ENCODE data around the gene TRIM62.

The TRIM62 gene

DNA sequence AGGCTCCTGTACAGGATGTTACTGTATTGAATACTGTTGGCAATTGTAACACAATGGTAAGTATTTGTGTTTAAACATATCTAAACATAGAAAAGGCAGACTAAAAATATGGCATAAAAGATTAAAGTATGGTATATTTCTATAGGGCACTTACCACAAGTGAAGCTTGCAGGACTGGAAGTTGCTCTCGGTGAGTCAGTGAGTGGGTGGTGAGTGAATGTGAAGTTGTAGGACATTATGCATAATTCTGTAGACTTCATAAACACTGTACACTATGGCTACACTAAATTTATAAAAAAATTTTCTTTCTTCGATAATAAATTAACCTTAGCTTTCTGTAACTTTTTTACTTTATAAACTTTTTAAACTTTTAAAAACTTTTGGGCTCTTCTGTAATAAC, 13.7 kb upstream of the TRIM62 start:
- no peak overlapping the region for H3K4me2 ChIP-seq (ENCODE audit: low read length)
- H3K9me3 ChIP-seq (replicated peaks; ENCODE audit: low read length), result no peaks in the 10 kb centered on the region
- no peak overlapping the region for H3K4me3 ChIP-seq (ENCODE audit: low read length)
- no peak overlapping the region for H3K9ac ChIP-seq (ENCODE audit: low read depth, low read length)
- H3K27me3 ChIP-seq (ENCODE audit: control insufficient read depth, insufficient read depth, low read length), result peaks cover 39% of the 10 kb centered on the region
- no peaks in the 10 kb centered on the region for H3K36me3 ChIP-seq (ENCODE audit: insufficient read depth, low read length)
- no peaks in the 10 kb centered on the region for H3K4me1 ChIP-seq (ENCODE audit: control insufficient read depth, insufficient read depth, low read length)

DNA sequence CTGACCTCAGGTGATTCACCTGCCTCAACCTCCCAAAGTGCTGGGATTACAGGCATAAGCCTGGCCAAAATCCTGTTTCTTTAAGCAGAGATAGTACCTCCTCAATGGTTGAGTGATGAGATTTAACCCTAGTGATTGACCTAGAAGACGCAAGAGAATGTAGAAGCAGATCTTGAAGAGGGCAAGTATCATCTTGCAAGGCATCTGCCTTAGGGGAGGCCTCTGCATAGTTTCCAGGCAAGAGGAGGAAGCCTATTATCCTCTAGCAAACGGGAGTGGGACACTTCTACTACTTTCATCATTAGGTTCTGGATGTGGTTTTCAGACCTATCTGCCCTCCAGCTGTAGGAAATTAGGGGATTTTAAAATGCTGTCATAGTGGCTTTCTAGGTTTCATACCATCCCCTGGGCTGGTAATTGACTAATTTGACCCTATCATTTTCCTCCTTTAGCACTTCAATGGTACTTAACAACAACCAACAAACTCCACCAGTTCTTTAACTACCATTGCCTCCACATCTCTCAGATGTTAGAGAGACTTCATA, 10.0 kb upstream of the TRIM62 start:
- Histone ChIP-seq H3K36me3 (ENCODE audit: insufficient read depth, low read length) (no peaks in the 10 kb centered on the region), H3K9ac (ENCODE audit: low read depth, low read length) (no peak overlapping the region), H3K4me3 (ENCODE audit: low read length) (no peak overlapping the region), H3K27me3 (ENCODE audit: control insufficient read depth, insufficient read depth, low read length) (peaks cover 38% of the 10 kb centered on the region), H3K4me1 (ENCODE audit: control insufficient read depth, insufficient read depth, low read length) (no peaks in the 10 kb centered on the region), H3K4me2 (ENCODE audit: low read length) (no peak overlapping the region), H3K9me3 (replicated peaks; ENCODE audit: low read length) (no peaks in the 10 kb centered on the region)

DNA sequence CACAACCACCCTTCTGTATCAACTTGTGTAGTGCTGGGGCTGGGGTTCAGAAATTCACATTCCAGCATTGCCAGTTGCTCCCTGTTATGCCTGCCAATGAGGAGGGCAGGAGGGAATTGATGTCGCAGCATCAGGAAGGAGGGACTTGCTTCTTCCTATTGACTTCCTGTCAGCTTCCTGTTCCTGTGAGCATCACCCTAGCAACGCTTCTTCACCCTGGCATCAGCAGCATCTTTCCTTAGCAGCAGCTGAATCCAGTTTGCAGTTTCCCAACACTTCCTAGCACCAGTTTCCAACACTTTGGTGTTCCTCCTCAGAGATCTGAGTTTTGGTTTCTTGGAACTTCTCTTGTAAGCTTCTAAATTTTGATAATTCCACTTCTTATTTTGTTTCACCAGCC, 8.9 kb upstream of the TRIM62 start:
- Histone ChIP-seq H3K9ac (ENCODE audit: low read depth, low read length) (no peak overlapping the region), H3K4me2 (ENCODE audit: low read length) (no peak overlapping the region), H3K36me3 (ENCODE audit: insufficient read depth, low read length) (no peaks in the 10 kb centered on the region), H3K9me3 (replicated peaks; ENCODE audit: low read length) (no peaks in the 10 kb centered on the region), H3K27me3 (ENCODE audit: control insufficient read depth, insufficient read depth, low read length) (peaks cover 42% of the 10 kb centered on the region), H3K4me3 (ENCODE audit: low read length) (no peak overlapping the region), H3K4me1 (ENCODE audit: control insufficient read depth, insufficient read depth, low read length) (no peaks in the 10 kb centered on the region)

DNA sequence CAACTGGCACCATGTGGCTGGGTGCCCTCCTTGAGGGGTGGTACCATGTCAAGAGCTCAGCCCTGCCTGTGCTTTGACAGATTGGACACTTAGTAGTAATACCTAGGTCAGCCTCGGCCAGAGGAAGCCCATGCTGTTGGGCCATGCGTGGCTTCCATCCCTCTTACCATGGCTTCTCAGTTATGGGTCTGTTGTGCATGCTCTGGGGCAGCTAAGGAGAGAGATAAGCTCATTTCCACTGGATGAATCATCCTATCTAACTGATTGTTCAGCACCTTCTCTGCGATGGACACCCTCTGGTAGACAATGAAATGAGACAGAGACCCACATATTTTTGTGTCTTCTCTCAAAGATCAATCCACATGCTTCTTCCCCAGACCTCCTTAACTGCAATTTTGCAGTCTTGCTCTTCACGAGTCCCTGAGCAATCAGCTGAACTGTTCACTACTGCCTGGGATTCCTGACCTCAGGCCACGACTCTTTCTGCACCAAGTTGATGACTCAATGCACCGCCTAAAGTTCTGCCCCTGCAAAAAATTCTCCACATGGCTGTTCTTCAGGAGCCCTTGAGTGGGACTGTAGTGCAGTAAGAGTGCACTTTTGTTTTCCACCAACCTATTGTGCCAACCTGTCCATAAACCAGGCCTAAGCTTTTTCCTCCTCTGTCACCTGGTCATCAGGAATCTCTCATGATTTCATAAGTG, 6.9 kb upstream of the TRIM62 start:
- no peak overlapping the region for H3K4me2 ChIP-seq (ENCODE audit: low read length)
- peaks cover 46% of the 10 kb centered on the region for H3K27me3 ChIP-seq (ENCODE audit: control insufficient read depth, insufficient read depth, low read length)
- no peak overlapping the region for H3K4me3 ChIP-seq (ENCODE audit: low read length)
- H3K9me3 ChIP-seq (replicated peaks; ENCODE audit: low read length), result no peaks in the 10 kb centered on the region
- no peaks in the 10 kb centered on the region for H3K36me3 ChIP-seq (ENCODE audit: insufficient read depth, low read length)
- no peaks in the 10 kb centered on the region for H3K4me1 ChIP-seq (ENCODE audit: control insufficient read depth, insufficient read depth, low read length)
- H3K9ac ChIP-seq (ENCODE audit: low read depth, low read length), result no peak overlapping the region

DNA sequence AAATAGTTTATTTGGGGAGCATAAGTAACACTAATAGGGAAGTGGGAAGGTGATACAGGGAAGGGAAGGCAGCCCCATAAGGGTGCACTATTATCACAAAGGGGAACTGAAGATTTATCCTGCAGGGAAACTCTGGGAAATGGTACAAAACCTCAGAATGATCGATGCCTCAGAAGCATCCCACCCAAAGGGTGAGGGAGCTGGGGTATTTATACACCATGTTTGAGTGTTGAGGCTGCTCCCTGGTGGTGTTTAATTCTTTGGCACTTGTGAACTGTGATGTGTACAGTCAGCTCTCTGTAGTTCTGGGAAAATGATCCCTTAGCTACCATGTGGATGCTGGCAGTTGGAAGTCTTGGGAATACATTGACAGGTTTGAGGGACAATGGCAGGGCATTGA, 5.1 kb upstream of the TRIM62 start:
- H3K36me3 ChIP-seq (ENCODE audit: insufficient read depth, low read length), result no peaks in the 10 kb centered on the region
- peaks cover 42% of the 10 kb centered on the region for H3K27me3 ChIP-seq (ENCODE audit: control insufficient read depth, insufficient read depth, low read length)
- H3K9me3 ChIP-seq (replicated peaks; ENCODE audit: low read length), result no peaks in the 10 kb centered on the region
- H3K4me2 ChIP-seq (ENCODE audit: low read length), result no peak overlapping the region
- H3K4me3 ChIP-seq (ENCODE audit: low read length), result no peak overlapping the region
- H3K4me1 ChIP-seq (ENCODE audit: control insufficient read depth, insufficient read depth, low read length), result peaks cover 7% of the 10 kb centered on the region
- no peak overlapping the region for H3K9ac ChIP-seq (ENCODE audit: low read depth, low read length)

DNA sequence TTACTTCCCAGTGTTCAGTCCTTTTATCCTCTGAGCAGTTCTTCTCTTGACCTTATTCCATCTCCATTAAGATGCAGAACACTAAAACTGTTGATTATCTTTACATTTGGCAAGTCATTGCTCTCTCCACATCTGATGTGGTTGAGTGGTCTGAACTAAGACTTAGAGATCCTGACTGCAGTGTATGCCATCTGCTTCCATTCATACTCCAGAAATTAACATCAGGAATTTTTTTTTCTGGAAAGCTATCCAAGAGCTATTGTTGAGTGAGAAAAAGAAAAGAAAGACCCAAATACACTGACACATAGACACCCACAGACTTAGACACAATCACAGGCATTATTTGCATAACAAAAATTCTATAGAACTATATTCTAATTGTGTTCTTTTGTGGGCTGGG, 3.7 kb upstream of the TRIM62 start:
- H3K4me2 ChIP-seq (ENCODE audit: low read length), result no peak overlapping the region
- H3K9ac ChIP-seq (ENCODE audit: low read depth, low read length), result no peak overlapping the region
- H3K36me3 ChIP-seq (ENCODE audit: insufficient read depth, low read length), result no peaks in the 10 kb centered on the region
- H3K4me1 ChIP-seq (ENCODE audit: control insufficient read depth, insufficient read depth, low read length), result peaks cover 11% of the 10 kb centered on the region
- no peak overlapping the region for H3K4me3 ChIP-seq (ENCODE audit: low read length)
- H3K9me3 ChIP-seq (replicated peaks; ENCODE audit: low read length), result no peaks in the 10 kb centered on the region
- H3K27me3 ChIP-seq (ENCODE audit: control insufficient read depth, insufficient read depth, low read length), result peaks cover 36% of the 10 kb centered on the region

DNA sequence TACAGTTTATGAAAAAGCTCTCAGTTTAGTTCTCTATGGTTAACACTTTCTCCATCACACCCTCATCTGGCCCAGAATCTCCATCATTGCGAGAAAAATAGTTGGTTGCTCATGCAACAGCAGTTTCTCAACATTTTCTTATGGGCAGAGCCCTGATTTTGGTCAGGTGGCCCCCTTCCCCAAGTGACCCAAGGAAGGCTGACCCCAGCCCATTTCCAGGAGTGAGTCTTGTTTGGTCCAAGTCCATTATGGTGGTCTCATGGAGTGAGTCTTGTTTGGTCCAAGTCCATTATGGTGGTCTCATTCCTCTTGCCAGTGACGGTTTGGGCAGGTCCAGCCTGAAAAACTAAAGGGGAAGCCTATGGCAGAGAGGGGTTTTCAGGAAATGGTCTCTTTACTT, 1.5 kb upstream of the TRIM62 start:
- H3K4me1 ChIP-seq (ENCODE audit: control insufficient read depth, insufficient read depth, low read length), result peaks cover 17% of the 10 kb centered on the region
- no peaks in the 10 kb centered on the region for H3K36me3 ChIP-seq (ENCODE audit: insufficient read depth, low read length)
- H3K4me2 ChIP-seq (ENCODE audit: low read length), result no peak overlapping the region
- no peaks in the 10 kb centered on the region for H3K9me3 ChIP-seq (replicated peaks; ENCODE audit: low read length)
- H3K9ac ChIP-seq (ENCODE audit: low read depth, low read length), result no peak overlapping the region
- peaks cover 34% of the 10 kb centered on the region for H3K27me3 ChIP-seq (ENCODE audit: control insufficient read depth, insufficient read depth, low read length)
- H3K4me3 ChIP-seq (ENCODE audit: low read length), result no peak overlapping the region

DNA sequence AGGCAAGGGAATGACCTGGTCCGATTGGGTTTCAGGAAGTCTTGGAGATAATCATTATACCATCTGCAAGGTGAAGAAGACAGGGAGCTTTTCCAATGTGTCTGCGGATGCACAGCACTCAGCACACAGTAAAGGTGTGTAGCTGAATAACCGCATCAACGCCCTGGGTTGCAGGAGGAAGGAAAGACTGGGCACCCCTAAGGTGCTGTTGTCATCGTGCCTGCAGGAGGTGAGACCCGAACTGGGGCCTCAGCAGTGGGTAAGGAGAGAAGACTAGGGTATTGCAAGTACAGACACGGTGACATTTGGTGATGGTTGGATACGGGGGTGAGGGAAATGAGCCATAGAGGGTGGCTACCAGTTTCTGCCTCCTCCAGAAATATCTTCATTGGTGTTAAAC, 1.1 kb upstream of the TRIM62 start:
- Histone ChIP-seq H3K27me3 (ENCODE audit: control insufficient read depth, insufficient read depth, low read length) (peaks cover 31% of the 10 kb centered on the region), H3K9me3 (replicated peaks; ENCODE audit: low read length) (no peaks in the 10 kb centered on the region), H3K4me1 (ENCODE audit: control insufficient read depth, insufficient read depth, low read length) (peaks cover 17% of the 10 kb centered on the region), H3K4me2 (ENCODE audit: low read length) (no peak overlapping the region), H3K4me3 (ENCODE audit: low read length) (no peak overlapping the region), H3K9ac (ENCODE audit: low read depth, low read length) (no peak overlapping the region), H3K36me3 (ENCODE audit: insufficient read depth, low read length) (no peaks in the 10 kb centered on the region)

DNA sequence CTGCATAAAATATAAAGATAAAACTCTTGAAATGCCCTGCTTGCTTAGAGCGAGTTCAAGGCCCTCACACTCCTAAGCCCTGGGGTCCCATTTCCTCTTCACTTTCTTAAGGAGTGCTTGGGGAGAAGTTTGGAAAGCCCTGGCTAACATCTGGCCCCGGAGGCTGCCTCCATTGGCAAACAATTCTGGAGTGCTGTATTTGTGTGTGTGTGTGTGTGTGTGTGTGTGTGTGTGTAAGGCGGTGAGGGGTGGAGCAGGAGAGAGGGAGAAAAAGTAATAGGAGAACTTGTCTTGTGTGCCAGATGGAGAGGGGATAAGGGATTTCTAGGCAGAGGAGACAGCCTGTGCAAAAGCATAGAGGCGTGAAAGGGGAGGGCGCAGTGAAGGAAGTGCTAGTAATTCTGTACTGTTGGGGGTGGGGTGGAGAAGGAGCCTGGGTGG, 578 bp upstream of the TRIM62 start:
- H3K9me3 ChIP-seq (replicated peaks; ENCODE audit: low read length), result no peaks in the 10 kb centered on the region
- peak overlapping the region; percentile 26 for H3K9ac ChIP-seq (ENCODE audit: low read depth, low read length)
- H3K4me3 ChIP-seq (ENCODE audit: low read length), result peak overlapping the region; percentile 82
- no peaks in the 10 kb centered on the region for H3K36me3 ChIP-seq (ENCODE audit: insufficient read depth, low read length)
- H3K4me2 ChIP-seq (ENCODE audit: low read length), result peak overlapping the region; percentile 94
- peaks cover 27% of the 10 kb centered on the region for H3K27me3 ChIP-seq (ENCODE audit: control insufficient read depth, insufficient read depth, low read length)
- H3K4me1 ChIP-seq (ENCODE audit: control insufficient read depth, insufficient read depth, low read length), result peaks cover 17% of the 10 kb centered on the region

DNA sequence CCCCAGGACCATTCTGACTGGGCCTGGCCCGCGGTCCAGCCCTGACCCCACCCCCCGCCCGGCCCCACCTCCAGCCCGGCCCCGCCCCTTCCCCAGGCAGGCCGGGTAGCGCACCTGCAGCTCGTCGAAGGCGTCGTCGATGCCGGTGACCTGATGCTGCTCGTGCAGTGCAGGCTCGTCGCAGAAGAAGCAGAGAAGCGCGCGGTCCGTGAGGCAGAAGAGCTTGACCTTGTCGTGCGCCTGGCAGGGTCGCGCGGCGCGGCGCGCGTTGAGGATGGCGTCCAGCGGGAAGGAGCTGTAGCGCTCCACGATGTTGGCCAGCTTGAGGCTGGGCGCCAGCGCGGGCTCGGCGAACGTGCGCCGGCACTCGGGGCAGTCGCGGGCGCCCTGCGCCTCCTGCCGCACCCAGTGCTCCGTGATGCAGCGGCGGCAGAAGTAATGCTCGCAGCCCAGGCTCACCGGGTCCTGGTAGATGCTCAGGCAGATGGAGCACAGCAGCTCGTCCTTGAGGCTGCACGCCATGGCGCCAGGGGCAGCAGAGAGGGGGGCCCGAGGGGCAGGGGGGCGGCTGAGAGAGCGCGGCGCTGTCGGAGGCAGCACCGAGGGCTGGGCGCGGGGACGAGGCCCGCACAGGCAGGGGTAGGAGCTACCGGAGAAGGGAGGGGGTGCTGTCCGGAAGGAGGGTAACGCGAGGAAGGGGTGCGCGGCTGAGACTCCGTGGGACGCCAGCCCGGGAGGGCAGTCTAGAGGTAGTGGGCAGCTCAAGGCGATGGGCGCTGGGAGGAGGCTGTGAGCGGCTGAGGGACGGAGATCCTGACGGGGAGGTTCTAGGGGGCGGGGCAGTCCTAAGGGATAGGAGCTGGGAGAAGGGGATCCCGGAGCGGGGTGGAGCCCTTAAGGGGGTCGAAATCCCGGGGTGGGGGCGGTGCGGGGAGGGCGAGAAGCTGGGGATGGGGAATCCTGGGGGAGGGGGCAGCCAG, 642 bp downstream of the TRIM62 start:
- peak overlapping the region; percentile 54 for H3K9ac ChIP-seq (ENCODE audit: low read depth, low read length)
- H3K4me2 ChIP-seq (ENCODE audit: low read length), result peak overlapping the region; percentile 94
- H3K27me3 ChIP-seq (ENCODE audit: control insufficient read depth, insufficient read depth, low read length), result peaks cover 21% of the 10 kb centered on the region
- no peaks in the 10 kb centered on the region for H3K36me3 ChIP-seq (ENCODE audit: insufficient read depth, low read length)
- H3K9me3 ChIP-seq (replicated peaks; ENCODE audit: low read length), result no peaks in the 10 kb centered on the region
- peak overlapping the region; percentile 82 for H3K4me3 ChIP-seq (ENCODE audit: low read length)
- peaks cover 23% of the 10 kb centered on the region for H3K4me1 ChIP-seq (ENCODE audit: control insufficient read depth, insufficient read depth, low read length)

DNA sequence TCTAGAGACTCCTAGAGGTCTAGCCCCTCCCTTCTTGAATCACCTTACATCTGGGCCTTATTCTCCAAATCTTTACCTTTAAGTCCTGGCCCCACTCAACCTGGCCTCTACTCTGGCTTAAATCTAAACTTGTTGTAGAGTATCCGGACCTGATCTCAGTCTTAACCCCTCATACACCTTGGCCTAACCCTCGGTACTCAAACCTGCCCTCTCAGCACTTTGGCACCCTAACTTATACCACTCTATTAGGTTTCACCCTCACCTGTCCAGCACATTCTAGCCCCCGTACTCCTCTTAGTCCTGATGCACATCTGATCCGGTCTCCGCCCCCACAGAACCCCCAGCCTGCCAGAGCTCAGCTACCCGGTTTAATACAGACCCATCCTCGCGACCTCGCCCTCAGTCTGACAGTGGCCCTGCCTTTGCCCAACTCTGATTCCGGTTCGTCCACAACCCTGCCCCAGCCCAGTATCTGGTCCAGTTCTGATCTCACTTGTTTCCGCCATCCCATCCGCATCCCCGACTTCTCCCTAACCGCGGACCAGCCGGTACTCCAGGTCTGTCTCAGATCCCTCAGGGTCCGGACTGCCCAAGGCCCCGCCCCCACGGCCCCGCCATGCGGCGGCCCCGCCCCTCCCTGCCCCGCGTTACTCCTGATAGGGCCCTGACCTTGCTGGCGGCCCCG, 1.5 kb downstream of the TRIM62 start:
- Histone ChIP-seq H3K4me2 (ENCODE audit: low read length) (peak overlapping the region; percentile 91), H3K9me3 (replicated peaks; ENCODE audit: low read length) (no peaks in the 10 kb centered on the region), H3K4me1 (ENCODE audit: control insufficient read depth, insufficient read depth, low read length) (peaks cover 29% of the 10 kb centered on the region), H3K27me3 (ENCODE audit: control insufficient read depth, insufficient read depth, low read length) (peaks cover 17% of the 10 kb centered on the region), H3K9ac (ENCODE audit: low read depth, low read length) (peak overlapping the region; percentile 58), H3K4me3 (ENCODE audit: low read length) (peak overlapping the region; percentile 73), H3K36me3 (ENCODE audit: insufficient read depth, low read length) (no peaks in the 10 kb centered on the region)

Measured in skeletal muscle satellite cell (primary cell).